Spleen (tissue), 11 donors: ENCODE results near the gene MCHR1. TPM values are rescaled to one million over a fixed set of nuclear protein-coding genes. Genes with fewer than 3 reads are reported as not detected.

Experiments used
- DNase-seq: peaks from one replicate; pipeline ENCODE4 v3.0.0-alpha.2; 2020
- H3K27ac ChIP-seq, 8 donors: fragments of 200-600 bp; sonication (generic) in 7 of 8; 1 replicate in 4 of 8; 2 replicates in 4 of 8; pipeline versions ENCODE4 v1.5.0 to v1.8.0; 2016 to 2021; ENCODE audit warnings: inconsistent platforms in 4 of 8, mild to moderate bottlenecking in 4 of 8, moderate library complexity in 1 of 8
- H3K27me3 ChIP-seq, 7 donors: fragments of 200-600 bp; sonication (generic) in 6 of 7; replicated peaks in 1 of 7; 1 replicate in 4 of 7; 2 replicates in 3 of 7; pipeline versions ENCODE4 v1.5.0 to v1.8.0; 2016 to 2021; ENCODE audit warnings: inconsistent platforms in 3 of 7, mild to moderate bottlenecking in 1 of 7
- H3K36me3 ChIP-seq, 6 donors: fragments of 200-600 bp; sonication (generic) in 5 of 6; 1 replicate in 4 of 6; 2 replicates in 2 of 6; pipeline versions ENCODE4 v1.5.0 to v1.8.0; 2016 to 2021; ENCODE audit warnings: inconsistent platforms in 2 of 6
- H3K4me1 ChIP-seq, 6 donors: fragments of 200-600 bp; sonication (generic) in 5 of 6; 1 replicate in 3 of 6; 2 replicates in 3 of 6; pipeline versions ENCODE4 v1.5.0 to v1.8.0; 2016 to 2021; ENCODE audit warnings: inconsistent platforms in 3 of 6
- H3K4me3 ChIP-seq, 8 donors: fragments of 200-600 bp; sonication (generic) in 7 of 8; 1 replicate in 4 of 8; 2 replicates in 4 of 8; pipeline versions ENCODE4 v1.5.0 to v1.8.0; 2016 to 2021; ENCODE audit warnings: inconsistent platforms in 4 of 8, mild to moderate bottlenecking in 4 of 8, moderate library complexity in 2 of 8
- H3K9me3 ChIP-seq, 8 donors: fragments of 200-600 bp; sonication (generic) in 7 of 8; 1 replicate in 4 of 8; 2 replicates in 4 of 8; pipeline versions ENCODE4 v1.5.0 to v1.8.0; 2016 to 2021; ENCODE audit warnings: inconsistent platforms in 4 of 8
- CTCF ChIP-seq, 11 experiments: fragments of 200-600 bp in 7 of 11; fragments of 450-650 bp in 4 of 11; sonication (generic) in 4 of 11; IDR thresholded peaks in 8 of 11; conservative IDR thresholded peaks in 3 of 11; 1 replicate in 7 of 11; 2 replicates in 4 of 11; pipeline versions ENCODE4 v1.4.0 to v1.8.0; 2016 to 2021; ENCODE audit warnings: antibody characterized with exemption in 11 of 11, inconsistent platforms in 4 of 11, mild to moderate bottlenecking in 1 of 11
- POLR2A ChIP-seq, 3 donors: fragments of 450-650 bp; IDR thresholded peaks; one replicate each; pipeline ENCODE4 v1.5.1; 2017; ENCODE audit warnings: antibody characterized with exemption in 3 of 3, mild to moderate bottlenecking in 1 of 3
- POLR2AphosphoS5 ChIP-seq, 3 donors: sonication (generic); formaldehyde crosslinking; IDR thresholded peaks; one replicate each; pipeline ENCODE4 v1.5.1; 2017; ENCODE audit warnings: antibody characterized with exemption in 3 of 3
- WGBS, 5 donors: extraction: QIAGEN DNeasy Blood & Tissue Kit in 3 of 5; methylation state at CpG; one replicate each; pipeline versions ENCODE4 v1.1.5 to v1.1.7; 2013 to 2018; 5-methylcytosine and 5-hydroxymethylcytosine counted together
- intact Hi-C: fragments of 100-400 bp; cut with DNase I; formaldehyde crosslinking; loops from one replicate; pipeline ENCODE4 v1.15.0; 2023; ENCODE audit warnings: low total_unique reads
- polyA plus RNA-seq, 3 donors: library from polyadenylated mRNA; stranded (reverse); fragments of 200-250 nt; gene quantifications; one replicate each; pipeline ENCODE4 v1.2.1, GENCODE V29; 2013
- total RNA-seq, 7 donors: library from RNA; depleted of rRNA in 3 of 7; stranded (reverse); fragments of >200 nt in 3 of 7; fragmentation: NEBNext Ultra II Directional in 4 of 7; extraction: Animal tissue kit (Norgen Biotek cat#: 25700) in 4 of 7; gene quantifications; one replicate each; pipeline versions ENCODE4 v1.1.0 to v1.2.1, GENCODE V29; 2016 to 2021
- donor health status: healthy with polysubstance abuse.
- donor health status: DM: no; HTN: no; CAD: no; lungs with moderate emphysema.
- donor health status: DM: no; HTN: no; CAD: no.
- donor health status: Bipolar disorder and iron deficiency.
- donor health status: healthy.
- donor health status: DM: no; HTN: no; CAD: no.
- donor health status: DM: yes; HTN: yes; CAD: no.

Gene MCHR1
- total and polyA plus RNA-seq, 10 donors = 0.10 to 0.70 (median 0.23) TPM; not detected in 5

- 88 to 94% (median 92%) methylated on average over 5 of the region's 5 CpGs for WGBS, 5 donors
- H3K9me3 ChIP-seq = no peaks in the 10 kb centered on the region
- no peak overlapping the region for H3K27ac ChIP-seq
- TF ChIP-seq POLR2A (IDR thresholded peaks at IDR 0.05) = no peak
- no peak for TF ChIP-seq CTCF (IDR thresholded peaks at IDR 0.05 in 8 of 11, conservative IDR thresholded peaks at IDR 0.05 in 3 of 11)
- TF ChIP-seq POLR2AphosphoS5 (IDR thresholded peaks at IDR 0.05) = no peak
- H3K4me3 ChIP-seq = no peak overlapping the region
- no peak for DNase-seq
- H3K4me1 ChIP-seq = peaks cover 0 to 5% (median 0%) of the 10 kb centered on the region in 6 donors
- intact Hi-C loops = no loop called here
- no peaks in the 10 kb centered on the region for H3K27me3 ChIP-seq
- no peaks in the 10 kb centered on the region for H3K36me3 ChIP-seq
Measured at GRCh38 chr22:40708177-40708576, 28.9 kb downstream of the MCHR1 start.

- TF ChIP-seq POLR2A (IDR thresholded peaks at IDR 0.05) (no peak), POLR2AphosphoS5 (IDR thresholded peaks at IDR 0.05) (no peak)
- DNase-seq = no peak
- no peak overlapping the region for H3K4me3 ChIP-seq
- H3K36me3 ChIP-seq = no peaks in the 10 kb centered on the region
- peaks cover 0 to 5% (median 0%) of the 10 kb centered on the region in 6 donors for H3K4me1 ChIP-seq
- no peaks in the 10 kb centered on the region for H3K27me3 ChIP-seq
- WGBS, 5 donors = 46 to 64% (median 51%) methylated on average over 6 of the region's 6 CpGs
- peak overlapping the region in 1 of 8 donors; percentile 15 for H3K27ac ChIP-seq
- intact Hi-C loops = no loop called here
- H3K9me3 ChIP-seq = no peaks in the 10 kb centered on the region
Measured at GRCh38 chr22:40709752-40710413, 30.6 kb downstream of the MCHR1 start.

- no peaks in the 10 kb centered on the region for H3K36me3 ChIP-seq
- H3K27ac ChIP-seq = no peak overlapping the region
- no peak overlapping the region for H3K4me3 ChIP-seq
- intact Hi-C loops = no loop called here
- 92 to 97% (median 95%) methylated on average over 12 of the region's 12 CpGs for WGBS, 5 donors
- H3K27me3 ChIP-seq = peaks cover 0 to 5% (median 0%) of the 10 kb centered on the region in 7 donors
- peaks cover 0 to 5% (median 0%) of the 10 kb centered on the region in 6 donors for H3K4me1 ChIP-seq
- H3K9me3 ChIP-seq = no peaks in the 10 kb centered on the region
- TF ChIP-seq POLR2AphosphoS5 (IDR thresholded peaks at IDR 0.05) (no peak), CTCF (IDR thresholded peaks at IDR 0.05 in 8 of 11, conservative IDR thresholded peaks at IDR 0.05 in 3 of 11) (no peak), POLR2A (IDR thresholded peaks at IDR 0.05) (no peak)
- no peak for DNase-seq
Measured at GRCh38 chr22:40712311-40712710, 33.0 kb downstream of the MCHR1 start.

- Histone ChIP-seq H3K4me1 (peaks cover 0 to 5% (median 0%) of the 10 kb centered on the region in 6 donors), H3K27ac (no peak overlapping the region), H3K9me3 (no peaks in the 10 kb centered on the region), H3K4me3 (no peak overlapping the region), H3K27me3 (peaks cover 0 to 5% (median 0%) of the 10 kb centered on the region in 7 donors), H3K36me3 (no peaks in the 10 kb centered on the region)
- DNase-seq = no peak
- TF ChIP-seq POLR2A (IDR thresholded peaks at IDR 0.05) (no peak), POLR2AphosphoS5 (IDR thresholded peaks at IDR 0.05) (no peak), CTCF (IDR thresholded peaks at IDR 0.05 in 8 of 11, conservative IDR thresholded peaks at IDR 0.05 in 3 of 11) (no peak)
- intact Hi-C loops = no loop called here
- 20 to 35% (median 30%) methylated on average over 13 of the region's 13 CpGs for WGBS, 5 donors
Measured at GRCh38 chr22:40714499-40715337, 35.4 kb downstream of the MCHR1 start.
